Kidney (tissue), 14 donors: ENCODE measurements around the gene LGALS3BP. TPM values are rescaled to one million over a fixed set of nuclear protein-coding genes. Genes with fewer than 3 reads are reported as not detected.
A peak's percentile ranks its signal among the peaks of the same experiment; 100 is the strongest.

ENCODE experiments used
- DNase-seq, 5 donors: peaks; one replicate each; pipeline ENCODE4 v3.0.0-alpha.2; 2013 to 2020
- FAIRE-seq: peaks from 2 replicates; lab custom pipeline; 2012; peaks lifted over from hg19 to GRCh38; lab: Jason Lieb, UNC
- H3K27ac ChIP-seq, 2 donors: one replicate each; pipeline ENCODE4 v1.7.0; 2013; ENCODE audit warnings: low read depth in 2 of 2, low read length in 2 of 2, inconsistent platforms in 1 of 2
- H3K27me3 ChIP-seq: one replicate; pipeline ENCODE4 v1.7.1; 2013; ENCODE audit warnings: low read length, inconsistent platforms; ENCODE audit not compliant: control insufficient read depth, insufficient read depth
- H3K36me3 ChIP-seq, 3 donors: one replicate each; pipeline versions ENCODE4 v1.7.0 to v1.7.1; 2013; ENCODE audit warnings: low read length in 3 of 3, control low read depth in 1 of 3, inconsistent platforms in 1 of 3; ENCODE audit not compliant: insufficient read depth in 3 of 3, control insufficient read depth in 2 of 3
- H3K4me1 ChIP-seq, 3 donors: one replicate each; pipeline versions ENCODE4 v1.7.0 to v1.7.1; 2013; ENCODE audit warnings: low read length in 3 of 3, inconsistent platforms in 1 of 3, low read depth in 1 of 3; ENCODE audit not compliant: control insufficient read depth in 2 of 3, insufficient read depth in 2 of 3
- H3K4me3 ChIP-seq, 3 donors: one replicate each; pipeline versions ENCODE4 v1.7.0 to v1.8.1; 2013; ENCODE audit warnings: low read length in 3 of 3, control low read depth in 1 of 3, inconsistent platforms in 1 of 3
- H3K9ac ChIP-seq, 3 donors: one replicate each; pipeline versions ENCODE4 v1.7.0 to v1.7.1; 2013; ENCODE audit warnings: low read length in 3 of 3, control low read depth in 1 of 3, inconsistent platforms in 1 of 3
- H3K9me3 ChIP-seq, 3 donors: one replicate each; pipeline versions ENCODE4 v1.7.0 to v1.7.1; 2013; ENCODE audit warnings: low read length in 3 of 3, control low read depth in 1 of 3, inconsistent platforms in 1 of 3; ENCODE audit not compliant: control insufficient read depth in 2 of 3, insufficient read depth in 1 of 3
- CTCF ChIP-seq: IDR thresholded peaks from 3 replicates; pipeline ENCODE4 v1.5.1; 2012; ENCODE audit warnings: mild to moderate bottlenecking, moderate library complexity, borderline replicate concordance; ENCODE audit not compliant: insufficient read depth; ENCODE audit errors: extremely low read depth
- intact Hi-C: fragments of 100-400 bp; cut with DNase I; formaldehyde crosslinking; loops from one replicate; pipeline ENCODE4 v1.11.1; 2022
- polyA plus RNA-seq: library from polyadenylated mRNA; stranded (reverse); fragments of 350-450 nt; fragmentation: Illumina TruSeq; extraction: RNeasy Lipid Tissue Mini Kit (QIAGEN cat#74804); gene quantifications from one replicate; pipeline ENCODE4 v1.2.3, GENCODE V29; 2014; ENCODE audit warnings: low read depth, low replicate concordance; ENCODE audit not compliant: insufficient read depth
- total RNA-seq: library from RNA; stranded (reverse); fragmentation: NEBNext Ultra II Directional; extraction: Animal tissue kit (Norgen Biotek cat#: 25700); gene quantifications from one replicate; pipeline ENCODE4 v1.2.1, GENCODE V29; 2021
- donor health status: control.
- donor health status: control.
- donor health status: control.
- donor health status: control.
- donor health status: control.
- donor health status: DM: yes; HTN: yes; CAD: no.
- donor health status: Normal renal cell carcinoma (clear cell type).

LGALS3BP gene
- total and polyA plus RNA-seq, 2 donors from 2014 or later, result 240 to 310 TPM

GRCh38 chr17:79024901-79025737 is 45.4 kb upstream of the LGALS3BP start:
- Histone ChIP-seq H3K9ac (peak overlapping the region in 2 of 3 donors; percentile 17 to 51), H3K27me3 (peaks cover 2% of the 10 kb centered on the region), H3K4me1 (peaks cover 0 to 48% (median 6%) of the 10 kb centered on the region in 3 donors), H3K27ac (peak overlapping the region in 1 of 2 donors; percentile 63), H3K9me3 (no peaks in the 10 kb centered on the region), H3K4me3 (peak overlapping the region in 2 of 3 donors; percentile 58 to 63), H3K36me3 (no peaks in the 10 kb centered on the region)
- TF ChIP-seq CTCF, result no peak
- no peak for FAIRE-seq
- intact Hi-C loops, result no loop called here
- DNase-seq, result no peak

- Histone ChIP-seq H3K9me3 (no peaks in the 10 kb centered on the region), H3K9ac (peak within 1 kb of the TSS in 2 of 3 donors; percentile 17 to 51), H3K36me3 (no peaks in the 10 kb centered on the region), H3K4me3 (peak within 1 kb of the TSS; percentile 38 to 63 (median 58)), H3K27ac (peak within 1 kb of the TSS; percentile 59 to 84), H3K27me3 (peaks cover 2% of the 10 kb centered on the region), H3K4me1 (peaks cover 0 to 50% (median 10%) of the 10 kb centered on the region in 3 donors)
- DNase-seq, result peak in 4 of 5 donors; percentile 53 to 81 (median 72)
- no peak for FAIRE-seq
- intact Hi-C loops, result no loop called here
- no peak for TF ChIP-seq CTCF
Measured at GRCh38 chr17:79023886-79024771, 44.4 kb upstream of the LGALS3BP start, which contains the start of gene C1QTNF1. Gene C1QTNF1 (plus strand): TSS chr17:79024169. CDS start chr17:79043969, 19,800 bp downstream.

GRCh38 chr17:79023180-79023705 is 43.5 kb upstream of the LGALS3BP start:
- TF ChIP-seq CTCF, result no peak
- FAIRE-seq, result no peak
- intact Hi-C loops, result no loop called here
- Histone ChIP-seq H3K9ac (no peak overlapping the region), H3K36me3 (no peaks in the 10 kb centered on the region), H3K4me3 (peak overlapping the region in 1 of 3 donors; percentile 58), H3K4me1 (peaks cover 0 to 46% (median 10%) of the 10 kb centered on the region in 3 donors), H3K27me3 (peaks cover 2% of the 10 kb centered on the region), H3K9me3 (no peaks in the 10 kb centered on the region), H3K27ac (peak overlapping the region; percentile 59 to 84)
- DNase-seq, result peak in 1 of 5 donors; percentile 53
